Activated CD8-positive, alpha-beta memory T cell treated with anti-CD3 and anti-CD28 coated beads, Interleukin-2, amount 50 U/mL, for 48 hours (primary cell): Measurements from ENCODE around the gene STXBP6.
"Not testable (repeated sequence)": the region's sequence is repeated elsewhere in the genome, so short reads cannot be mapped to it uniquely, and the experiment has no call there.

ENCODE experiments used
- DNase-seq: peaks from one replicate; pipeline ENCODE4 v3.0.0-alpha.2; 2020

STXBP6 gene

GRCh38 chr14:24982472-24983155 is 67.3 kb downstream of the STXBP6 start:
- DNase-seq = no peak

- no peak for DNase-seq
Measured at GRCh38 chr14:24979725-24980239, 70.2 kb downstream of the STXBP6 start.

GRCh38 chr14:24978862-24979724 is 70.9 kb downstream of the STXBP6 start:
- DNase-seq = no peak

- DNase-seq = no peak
Measured at GRCh38 chr14:24976602-24977001, 73.3 kb downstream of the STXBP6 start.

- DNase-seq = no peak
Measured at GRCh38 chr14:24975393-24975792, 74.6 kb downstream of the STXBP6 start.

- no peak for DNase-seq
Measured at GRCh38 chr14:24974591-24975374, 75.2 kb downstream of the STXBP6 start.

GRCh38 chr14:24972844-24973243 is 77.1 kb downstream of the STXBP6 start:
- no peak for DNase-seq

GRCh38 chr14:24971255-24971654 is 78.7 kb downstream of the STXBP6 start:
- DNase-seq = no peak

GRCh38 chr14:24966579-24966964 is 83.4 kb downstream of the STXBP6 start:
- DNase-seq = no peak

GRCh38 chr14:24965934-24966578 is 83.9 kb downstream of the STXBP6 start:
- DNase-seq = no peak

- no peak for DNase-seq
Measured at GRCh38 chr14:24965578-24965933, 84.4 kb downstream of the STXBP6 start.

- DNase-seq = no peak
Measured at GRCh38 chr14:24964591-24964990, 85.4 kb downstream of the STXBP6 start.

GRCh38 chr14:24964048-24964447 is 85.9 kb downstream of the STXBP6 start:
- DNase-seq = no peak

- DNase-seq = not testable (repeated sequence)
Measured at GRCh38 chr14:24962118-24962517, 87.8 kb downstream of the STXBP6 start.

GRCh38 chr14:24960816-24961215 is 89.1 kb downstream of the STXBP6 start:
- no peak for DNase-seq

- no peak for DNase-seq
Measured at GRCh38 chr14:24959791-24960331, 90.1 kb downstream of the STXBP6 start.

- no peak for DNase-seq
Measured at GRCh38 chr14:24958271-24958670, 91.7 kb downstream of the STXBP6 start.

- DNase-seq = no peak
Measured at GRCh38 chr14:24957814-24958213, 92.1 kb downstream of the STXBP6 start.

GRCh38 chr14:24956104-24956503 is 93.8 kb downstream of the STXBP6 start:
- no peak for DNase-seq

GRCh38 chr14:24954700-24955037 is 95.3 kb downstream of the STXBP6 start:
- no peak for DNase-seq

GRCh38 chr14:24954037-24954699 is 95.8 kb downstream of the STXBP6 start:
- no peak for DNase-seq
